Mammary epithelial cell (primary cell): ENCODE data around the gene NR4A1.

Experiments used
- EZH2 ChIP-seq: IDR thresholded peaks from 2 replicates; pipeline ENCODE4 v1.6.1; 2012; ENCODE audit warnings: low read length, inconsistent platforms, borderline replicate concordance
- TF ChIP-seq, protein P1 (sequence below), 2 donors: IDR thresholded peaks in 1 of 2; conservative IDR thresholded peaks in 1 of 2; 2 replicates each; pipeline ENCODE4 v1.5.1; 2011 to 2012; ENCODE audit warnings: inconsistent platforms in 2 of 2, low read length in 2 of 2, mild to moderate bottlenecking in 2 of 2, control low read depth in 1 of 2, low read depth in 1 of 2; ENCODE audit not compliant: insufficient read depth in 1 of 2; ENCODE audit errors: extremely low read depth in 1 of 2

DNA sequence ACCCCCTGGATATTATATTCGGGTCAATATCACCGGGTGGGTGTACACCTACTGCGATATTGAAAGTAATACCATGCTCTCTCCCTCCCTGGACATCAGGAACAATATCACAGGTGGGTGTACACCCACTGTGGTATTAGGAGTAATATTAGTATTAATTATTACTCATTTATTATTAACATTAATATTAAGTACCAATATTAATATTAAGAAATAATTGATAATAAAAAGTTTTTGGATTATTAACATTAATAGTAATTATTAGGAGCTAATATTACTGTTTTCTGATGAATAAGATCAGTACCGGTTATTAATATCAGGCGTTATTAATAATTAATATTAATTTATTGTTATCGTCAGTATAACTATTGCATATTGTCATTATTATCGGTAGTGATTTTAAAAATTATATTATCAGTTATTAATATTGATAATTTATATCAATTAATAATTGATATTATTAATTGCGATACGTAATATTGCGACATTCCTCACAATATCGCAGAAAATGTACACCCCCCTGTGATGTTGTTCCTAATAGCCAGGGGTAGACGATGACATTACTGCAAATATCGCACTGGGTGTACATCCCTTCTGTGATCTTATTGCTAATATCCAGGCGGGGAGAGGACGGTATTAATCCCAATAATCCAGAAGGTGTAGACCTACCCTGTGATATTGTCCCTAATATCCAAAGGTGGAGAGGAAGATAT is 45.2 kb downstream of the NR4A1 start:
- TF ChIP-seq EZH2 = no peak
- TF ChIP-seq, protein P1, sequence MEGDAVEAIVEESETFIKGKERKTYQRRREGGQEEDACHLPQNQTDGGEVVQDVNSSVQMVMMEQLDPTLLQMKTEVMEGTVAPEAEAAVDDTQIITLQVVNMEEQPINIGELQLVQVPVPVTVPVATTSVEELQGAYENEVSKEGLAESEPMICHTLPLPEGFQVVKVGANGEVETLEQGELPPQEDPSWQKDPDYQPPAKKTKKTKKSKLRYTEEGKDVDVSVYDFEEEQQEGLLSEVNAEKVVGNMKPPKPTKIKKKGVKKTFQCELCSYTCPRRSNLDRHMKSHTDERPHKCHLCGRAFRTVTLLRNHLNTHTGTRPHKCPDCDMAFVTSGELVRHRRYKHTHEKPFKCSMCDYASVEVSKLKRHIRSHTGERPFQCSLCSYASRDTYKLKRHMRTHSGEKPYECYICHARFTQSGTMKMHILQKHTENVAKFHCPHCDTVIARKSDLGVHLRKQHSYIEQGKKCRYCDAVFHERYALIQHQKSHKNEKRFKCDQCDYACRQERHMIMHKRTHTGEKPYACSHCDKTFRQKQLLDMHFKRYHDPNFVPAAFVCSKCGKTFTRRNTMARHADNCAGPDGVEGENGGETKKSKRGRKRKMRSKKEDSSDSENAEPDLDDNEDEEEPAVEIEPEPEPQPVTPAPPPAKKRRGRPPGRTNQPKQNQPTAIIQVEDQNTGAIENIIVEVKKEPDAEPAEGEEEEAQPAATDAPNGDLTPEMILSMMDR (conservative IDR thresholded peaks at IDR 0.05 in 1 of 2, IDR thresholded peaks at IDR 0.05 in 1 of 2; ENCODE audit: extremely low read depth in 1 of 2, insufficient read depth in 1 of 2, low read depth in 1 of 2, low read length in 2 of 2) = no peak
